Adrenal gland (tissue), 12 donors: Measurements from ENCODE around the gene CUL1. TPM values are rescaled to one million over a fixed set of nuclear protein-coding genes. Genes with fewer than 3 reads are reported as not detected.

Experiments
- DNase-seq, 7 donors: peaks; one replicate each; pipeline ENCODE4 v3.0.0-alpha.2; 2019 to 2020
- H3K27ac ChIP-seq, 5 donors: fragments of 200-600 bp; sonication (generic) in 4 of 5; 1 replicate in 3 of 5; 2 replicates in 2 of 5; pipeline versions ENCODE4 v1.5.1 to v1.8.0; 2016 to 2020; ENCODE audit warnings: mild to moderate bottlenecking in 1 of 5
- H3K27me3 ChIP-seq: fragments of 200-600 bp; 2 replicates; pipeline ENCODE4 v1.8.0; 2021
- H3K36me3 ChIP-seq, 2 donors: fragments of 200-600 bp; replicated peaks in 1 of 2; 1 replicate in 1 of 2; 2 replicates in 1 of 2; pipeline versions ENCODE4 v1.5.1 to v1.8.0; 2018 to 2022
- H3K4me1 ChIP-seq, 2 donors: fragments of 200-600 bp; replicated peaks in 1 of 2; 1 replicate in 1 of 2; 2 replicates in 1 of 2; pipeline versions ENCODE4 v1.5.1 to v1.8.0; 2018 to 2021
- H3K4me3 ChIP-seq, 4 donors: fragments of 200-600 bp; sonication (generic) in 3 of 4; one replicate each; pipeline ENCODE4 v1.5.1; 2016 to 2018
- H3K9me3 ChIP-seq, 3 donors: fragments of 200-600 bp; sonication (generic) in 1 of 3; replicated peaks in 1 of 3; 1 replicate in 2 of 3; 2 replicates in 1 of 3; pipeline versions ENCODE4 v1.5.1 to v1.8.0; 2016 to 2021
- CTCF ChIP-seq, 6 experiments: fragments of 450-650 bp in 4 of 6; fragments of 200-600 bp in 2 of 6; sonication (generic) in 1 of 6; IDR thresholded peaks; 1 replicate in 5 of 6; 2 replicates in 1 of 6; pipeline versions ENCODE4 v1.5.1 to v1.8.0; 2016 to 2021; ENCODE audit warnings: antibody characterized with exemption in 6 of 6, mild to moderate bottlenecking in 2 of 6, moderate library complexity in 1 of 6
- POLR2A ChIP-seq, 2 donors: fragments of 450-650 bp; IDR thresholded peaks; one replicate each; pipeline ENCODE4 v1.6.1; 2017; ENCODE audit warnings: antibody characterized with exemption in 2 of 2, mild to moderate bottlenecking in 2 of 2, moderate library complexity in 1 of 2
- WGBS, 4 donors: extraction: QIAGEN DNeasy Blood & Tissue Kit in 2 of 4; methylation state at CpG; one replicate each; pipeline versions ENCODE4 v1.1.5 to v1.1.7; 2013 to 2017; 5-methylcytosine and 5-hydroxymethylcytosine counted together
- intact Hi-C, 2 donors: fragments of 100-400 bp; cut with DNase I; formaldehyde crosslinking; loops; one replicate each; pipeline versions ENCODE4 v1.14.1 to v1.15.0; 2022 to 2023
- polyA plus RNA-seq, 3 donors: library from polyadenylated mRNA; stranded (reverse); fragments of 200-250 nt in 2 of 3; fragments of 350-450 nt in 1 of 3; fragmentation: Illumina TruSeq in 1 of 3; extraction: RNeasy Lipid Tissue Mini Kit (QIAGEN cat#74804) in 1 of 3; gene quantifications; one replicate each; pipeline ENCODE4 v1.2.3, GENCODE V29; 2013 to 2014
- total RNA-seq, 9 donors: library from RNA; depleted of rRNA in 4 of 9; stranded (reverse); fragments of >200 nt in 4 of 9; fragments of 120-200 nt in 1 of 9; fragmentation: NEBNext Ultra II Directional in 1 of 9; extraction: Animal tissue kit (Norgen Biotek cat#: 25700) in 1 of 9; gene quantifications; one replicate each; pipeline versions ENCODE4 v1.1.0 to v1.2.4, GENCODE V29; 2013 to 2023
- donor health status: healthy with polysubstance abuse.
- donor health status: Bipolar disorder and iron deficiency.
- donor health status: DM: yes; HTN: yes; CAD: no.
- donor health status: DM: no; HTN: no; CAD: no.
- donor health status: DM: no; HTN: no; CAD: no.
- donor health status: DM: yes; HTN: yes; CAD: no.

Gene CUL1
- total and polyA plus RNA-seq, 12 donors: 20.8 to 106 (median 38.2) TPM

GRCh38 chr7:148684289-148684830 is 14.3 kb upstream of the CUL1 start:
- TF ChIP-seq CTCF (IDR thresholded peaks at IDR 0.05): no peak
- TF ChIP-seq POLR2A (IDR thresholded peaks at IDR 0.05): no peak
- no peaks in the 10 kb centered on the region for H3K36me3 ChIP-seq
- DNase-seq: no peak
- no peak overlapping the region for H3K27ac ChIP-seq
- no peaks in the 10 kb centered on the region for H3K4me1 ChIP-seq
- 81 to 90% (median 83%) methylated on average over 12 to 13 of the region's 13 CpGs for WGBS, 4 donors
- no peaks in the 10 kb centered on the region for H3K27me3 ChIP-seq
- H3K9me3 ChIP-seq: no peaks in the 10 kb centered on the region
- H3K4me3 ChIP-seq: no peak overlapping the region
- intact Hi-C loops: no loop called here

GRCh38 chr7:148686312-148686937 is 12.3 kb upstream of the CUL1 start:
- Histone ChIP-seq H3K9me3 (no peaks in the 10 kb centered on the region), H3K4me3 (no peak overlapping the region), H3K27ac (no peak overlapping the region), H3K36me3 (no peaks in the 10 kb centered on the region), H3K27me3 (no peaks in the 10 kb centered on the region), H3K4me1 (no peaks in the 10 kb centered on the region)
- TF ChIP-seq POLR2A (IDR thresholded peaks at IDR 0.05): no peak
- TF ChIP-seq CTCF (IDR thresholded peaks at IDR 0.05): no peak
- 78 to 87% (median 85%) methylated on average over 6 of the region's 6 CpGs for WGBS, 4 donors
- no peak for DNase-seq
- intact Hi-C loops: no loop called here

GRCh38 chr7:148687555-148687954 is 11.1 kb upstream of the CUL1 start:
- TF ChIP-seq POLR2A (IDR thresholded peaks at IDR 0.05) (no peak), CTCF (IDR thresholded peaks at IDR 0.05) (no peak)
- H3K4me1 ChIP-seq: no peaks in the 10 kb centered on the region

GRCh38 chr7:148688526-148688925 is 10.2 kb upstream of the CUL1 start:
- H3K27me3 ChIP-seq: no peaks in the 10 kb centered on the region
- WGBS, 4 donors: 47 to 74% (median 57%) methylated on average over 1 of the region's 1 CpG
- no peaks in the 10 kb centered on the region for H3K36me3 ChIP-seq
- H3K4me1 ChIP-seq: no peaks in the 10 kb centered on the region
- TF ChIP-seq POLR2A (IDR thresholded peaks at IDR 0.05): no peak
- TF ChIP-seq CTCF (IDR thresholded peaks at IDR 0.05): no peak
- no peak overlapping the region for H3K4me3 ChIP-seq
- intact Hi-C loops: no loop called here
- H3K27ac ChIP-seq: no peak overlapping the region
- no peaks in the 10 kb centered on the region for H3K9me3 ChIP-seq
- DNase-seq: no peak

More at GRCh38 chr7:148687555-148687954, 11.1 kb upstream of the CUL1 start:
- no peaks in the 10 kb centered on the region for H3K27me3 ChIP-seq
- no peak overlapping the region for H3K27ac ChIP-seq
- no peaks in the 10 kb centered on the region for H3K36me3 ChIP-seq
- H3K9me3 ChIP-seq: no peaks in the 10 kb centered on the region
- intact Hi-C loops: no loop called here
- H3K4me3 ChIP-seq: no peak overlapping the region
- 88 to 91% (median 90%) methylated on average over 2 of the region's 2 CpGs for WGBS, 4 donors
- no peak for DNase-seq
